BE2C (cell line): Measurements from ENCODE around the gene AEBP2.

Experiments used
- DNase-seq: peaks from one replicate; pipeline ENCODE4 v3.0.0-alpha.2; 2020
- H3K27me3 ChIP-seq: fragments of 250-450 bp; sonication (Bioruptor Pico); 2 replicates; pipeline ENCODE4 v1.5.1; 2020; ENCODE audit warnings: mild to moderate bottlenecking
- H3K36me3 ChIP-seq: fragments of 250-450 bp; sonication (Bioruptor Pico); 2 replicates; pipeline ENCODE4 v1.5.1; 2020; ENCODE audit warnings: mild to moderate bottlenecking
- H3K4me1 ChIP-seq: fragments of 250-450 bp; sonication (Bioruptor Pico); 2 replicates; pipeline ENCODE4 v1.5.1; 2020
- H3K4me3 ChIP-seq: 2 replicates; pipeline ENCODE4 v1.5.1; 2011; ENCODE audit warnings: low read depth, low read length
- H3K9me3 ChIP-seq: fragments of 250-450 bp; sonication (Bioruptor Pico); 2 replicates; pipeline ENCODE4 v1.5.1; 2020
- CTCF ChIP-seq: IDR thresholded peaks from 2 replicates; pipeline ENCODE4 v1.5.1; 2012; ENCODE audit warnings: mild to moderate bottlenecking, low read depth, low read length

Gene AEBP2

DNA sequence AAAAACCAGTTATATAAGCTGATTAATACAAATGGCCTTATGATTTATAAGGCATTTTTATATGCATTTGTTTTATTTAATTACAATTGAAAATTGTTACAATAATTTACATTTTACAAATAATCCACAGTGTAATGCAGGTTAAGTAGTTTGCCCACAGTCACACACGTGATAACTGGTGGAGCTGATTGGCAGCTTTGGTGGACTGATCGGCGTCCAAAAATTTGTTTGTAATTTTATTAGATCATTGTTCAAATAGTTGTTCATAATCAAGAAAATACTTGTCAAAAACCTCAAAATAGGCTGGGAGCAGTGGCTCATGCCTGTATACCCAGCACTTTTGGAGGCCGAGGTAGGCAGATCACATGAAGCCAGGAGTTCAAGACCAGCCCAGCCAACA lies 59.7 kb downstream of the AEBP2 start:
- DNase-seq, result no peak
- Histone ChIP-seq H3K36me3 (peaks cover 41% of the 10 kb centered on the region), H3K27me3 (no peaks in the 10 kb centered on the region), H3K4me1 (no peaks in the 10 kb centered on the region), H3K4me3 (no peak overlapping the region), H3K9me3 (no peaks in the 10 kb centered on the region)
- TF ChIP-seq CTCF, result no peak

DNA sequence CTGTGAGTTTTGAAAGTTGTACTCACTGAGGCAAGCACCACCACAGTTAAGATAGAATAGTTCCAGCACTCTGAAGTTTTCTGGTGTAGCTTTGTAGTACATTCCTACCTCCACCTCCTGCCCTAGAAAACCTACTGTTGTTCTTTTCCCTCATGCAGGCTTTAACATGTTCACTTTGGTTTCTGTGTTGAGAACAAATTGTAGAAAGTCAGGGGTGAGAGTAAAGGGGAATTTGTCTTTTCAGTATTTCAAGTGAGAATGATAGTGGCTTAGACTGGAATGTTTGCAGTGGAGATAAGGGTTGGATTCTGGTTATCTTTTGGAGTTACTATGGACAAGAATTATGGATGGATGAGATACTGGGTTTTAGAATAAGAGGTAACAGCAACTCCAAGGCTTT lies 67.2 kb downstream of the AEBP2 start:
- DNase-seq, result no peak
- no peak for TF ChIP-seq CTCF
- no peaks in the 10 kb centered on the region for H3K9me3 ChIP-seq
- H3K4me1 ChIP-seq, result no peaks in the 10 kb centered on the region; the same call in 1 of the 2 replicates
- peaks cover 17% of the 10 kb centered on the region for H3K36me3 ChIP-seq
- H3K27me3 ChIP-seq, result no peaks in the 10 kb centered on the region
- H3K4me3 ChIP-seq, result no peak overlapping the region

DNA sequence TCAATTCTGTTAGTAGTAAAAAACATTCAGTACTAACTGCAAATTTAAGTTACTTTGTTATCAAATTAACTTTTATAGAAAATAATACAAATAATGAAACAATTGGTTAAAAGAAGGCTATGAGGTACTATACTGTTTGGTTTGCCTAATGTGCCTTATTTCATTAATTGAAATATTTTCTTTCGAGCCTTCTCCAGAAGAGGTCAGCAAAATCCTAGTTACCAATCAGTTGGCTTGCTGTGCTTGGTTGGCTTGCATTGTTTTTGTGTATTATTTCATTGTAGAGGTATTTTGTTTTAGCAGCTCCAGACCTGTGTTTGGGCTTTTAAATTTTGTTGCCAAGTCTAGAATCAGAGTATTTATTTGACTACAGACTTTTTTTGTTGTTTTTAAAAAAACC lies 68.5 kb downstream of the AEBP2 start:
- Histone ChIP-seq H3K4me3 (no peak overlapping the region), H3K27me3 (no peaks in the 10 kb centered on the region), H3K9me3 (no peaks in the 10 kb centered on the region), H3K36me3 (peaks cover 21% of the 10 kb centered on the region), H3K4me1 (no peaks in the 10 kb centered on the region; the same call in 1 of the 2 replicates)
- TF ChIP-seq CTCF, result peak; percentile 35
- DNase-seq, result no peak

DNA sequence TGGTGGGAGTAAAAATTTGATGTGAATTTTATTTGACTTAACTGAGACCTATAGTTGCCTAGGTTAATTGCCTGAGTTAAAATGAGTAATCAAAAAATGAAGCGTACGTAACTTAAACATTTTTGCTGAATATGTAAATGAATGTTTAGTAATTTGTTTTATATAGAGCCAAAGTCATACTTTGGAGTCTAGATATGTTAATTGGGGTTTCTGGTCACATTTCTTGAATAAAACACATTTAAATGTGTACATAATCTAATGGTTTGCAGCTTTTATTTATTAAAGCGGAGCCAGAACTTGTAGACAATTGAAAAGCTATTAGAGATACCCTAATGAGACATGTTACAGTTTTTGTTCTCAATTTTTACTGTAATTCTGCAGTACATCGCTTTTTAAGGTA lies 71.2 kb downstream of the AEBP2 start:
- no peaks in the 10 kb centered on the region; the same call in 1 of the 2 replicates for H3K4me1 ChIP-seq
- H3K27me3 ChIP-seq, result no peaks in the 10 kb centered on the region
- no peak for TF ChIP-seq CTCF
- H3K36me3 ChIP-seq, result peaks cover 21% of the 10 kb centered on the region
- no peak overlapping the region for H3K4me3 ChIP-seq
- no peak for DNase-seq
- no peaks in the 10 kb centered on the region for H3K9me3 ChIP-seq

DNA sequence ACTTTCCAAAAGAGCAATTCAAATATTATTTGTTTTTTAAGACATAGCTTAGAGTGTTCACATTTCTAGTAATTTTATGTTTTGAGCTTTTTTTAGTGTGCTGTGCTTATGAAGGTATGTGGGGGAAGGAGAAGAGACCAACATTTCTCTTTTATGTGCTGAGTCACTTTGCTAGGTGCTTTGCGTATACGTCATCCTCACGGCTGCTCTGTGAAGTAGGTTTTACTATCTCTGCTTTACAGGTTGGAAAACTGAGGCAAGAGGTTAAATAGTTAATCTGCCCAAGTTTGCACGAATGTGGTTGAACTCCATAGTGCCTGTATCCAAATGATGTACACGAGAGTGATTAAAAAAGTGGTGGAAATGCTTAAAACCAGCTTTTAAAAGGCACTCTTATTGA lies 75.9 kb downstream of the AEBP2 start:
- no peak for DNase-seq
- no peak for TF ChIP-seq CTCF
- H3K36me3 ChIP-seq, result peaks cover 19% of the 10 kb centered on the region
- no peaks in the 10 kb centered on the region for H3K9me3 ChIP-seq
- H3K27me3 ChIP-seq, result no peaks in the 10 kb centered on the region
- no peak overlapping the region for H3K4me3 ChIP-seq
- no peaks in the 10 kb centered on the region; the same call in 1 of the 2 replicates for H3K4me1 ChIP-seq

DNA sequence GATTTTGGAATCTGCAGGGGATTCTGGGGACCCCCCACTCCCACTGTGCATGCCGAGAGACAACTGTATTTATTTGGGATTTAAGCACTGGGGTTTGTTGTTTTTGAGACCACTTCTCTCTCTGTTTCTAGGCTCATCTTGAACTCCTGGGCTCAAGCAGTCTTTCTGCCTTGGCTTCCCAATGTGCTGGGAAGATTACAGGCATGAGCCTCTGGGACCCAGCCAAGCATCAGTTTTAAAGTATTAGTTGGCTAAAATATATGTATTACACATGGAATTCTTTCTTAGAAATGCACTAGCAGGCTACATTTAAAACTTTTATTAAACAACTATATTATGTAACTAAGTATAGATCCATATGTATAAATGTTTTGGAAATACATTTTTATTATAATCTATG lies 78.3 kb downstream of the AEBP2 start:
- no peak overlapping the region for H3K4me3 ChIP-seq
- DNase-seq, result no peak
- H3K9me3 ChIP-seq, result no peaks in the 10 kb centered on the region
- H3K4me1 ChIP-seq, result no peaks in the 10 kb centered on the region; the same call in 1 of the 2 replicates
- peaks cover 15% of the 10 kb centered on the region for H3K36me3 ChIP-seq
- no peak for TF ChIP-seq CTCF
- H3K27me3 ChIP-seq, result no peaks in the 10 kb centered on the region
